GM18508 (cell line): ENCODE data around the gene TCERG1L.
"Not testable (repeated sequence)": the region's sequence is repeated elsewhere in the genome, so short reads cannot be mapped to it uniquely, and the experiment has no call there.

Source experiments
- ATAC-seq: cut with Tn5 transposase; IDR thresholded peaks from one replicate; pipeline ENCODE4 v1.9.1; 2021; ENCODE audit warnings: moderate number of reproducible peaks; ENCODE audit not compliant: insufficient read depth, unreplicated experiment

TCERG1L gene, protein sequence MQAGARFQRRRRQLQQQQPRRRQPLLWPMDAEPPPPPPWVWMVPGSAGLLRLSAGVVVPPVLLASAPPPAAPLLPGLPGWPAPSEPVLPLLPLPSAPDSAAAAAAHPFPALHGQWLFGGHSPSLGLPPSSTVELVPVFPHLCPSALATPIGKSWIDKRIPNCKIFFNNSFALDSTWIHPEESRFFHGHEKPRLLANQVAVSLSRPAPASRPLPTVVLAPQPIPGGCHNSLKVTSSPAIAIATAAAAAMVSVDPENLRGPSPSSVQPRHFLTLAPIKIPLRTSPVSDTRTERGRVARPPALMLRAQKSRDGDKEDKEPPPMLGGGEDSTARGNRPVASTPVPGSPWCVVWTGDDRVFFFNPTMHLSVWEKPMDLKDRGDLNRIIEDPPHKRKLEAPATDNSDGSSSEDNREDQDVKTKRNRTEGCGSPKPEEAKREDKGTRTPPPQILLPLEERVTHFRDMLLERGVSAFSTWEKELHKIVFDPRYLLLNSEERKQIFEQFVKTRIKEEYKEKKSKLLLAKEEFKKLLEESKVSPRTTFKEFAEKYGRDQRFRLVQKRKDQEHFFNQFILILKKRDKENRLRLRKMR

DNA sequence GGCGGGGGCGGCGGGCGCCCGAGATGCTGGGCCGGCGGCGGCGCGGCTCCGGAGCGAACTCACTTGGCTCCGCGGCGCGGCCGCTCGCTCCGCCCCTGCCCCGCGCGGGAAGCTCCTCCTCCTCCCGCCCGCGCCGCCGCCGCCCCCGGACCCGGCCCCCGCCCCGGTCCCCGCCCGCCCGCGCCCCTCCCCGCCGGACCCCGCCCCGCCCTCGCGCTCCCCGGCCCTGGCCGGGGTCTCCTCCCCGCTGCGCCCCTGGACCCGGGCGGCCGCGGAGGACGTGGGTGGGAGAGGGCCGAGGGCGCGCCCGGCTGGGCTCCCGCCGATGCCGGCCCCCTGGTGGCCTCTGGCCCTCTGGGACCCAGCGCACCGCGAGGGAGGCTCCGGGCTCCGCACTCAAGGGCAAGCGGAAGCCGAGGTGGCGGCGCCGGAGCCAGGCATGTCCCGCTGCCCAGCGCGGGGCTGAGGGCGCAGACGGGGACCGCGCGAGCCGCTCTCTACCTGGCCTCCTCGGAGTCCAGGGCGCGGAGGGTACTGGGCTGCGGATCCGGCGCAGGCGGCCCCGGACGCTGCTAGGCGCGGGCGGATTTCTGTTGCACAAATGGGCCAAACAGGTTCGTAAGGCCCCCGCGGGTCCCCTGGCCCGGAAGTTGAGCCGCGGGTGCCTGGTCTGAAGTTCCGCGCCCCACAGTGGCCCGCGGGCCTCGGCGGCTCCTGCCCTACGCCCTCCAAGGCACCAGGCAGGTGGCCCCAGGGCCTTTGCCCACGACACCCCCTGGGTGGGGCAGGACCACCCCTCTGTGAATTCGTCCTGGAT is at the start of gene TCERG1L:
Gene TCERG1L (minus strand): TSS at position 61 of the 817 bp plus-strand sequence. CDS start 86 bp downstream, outside the sequence.
- no peak for ATAC-seq

DNA sequence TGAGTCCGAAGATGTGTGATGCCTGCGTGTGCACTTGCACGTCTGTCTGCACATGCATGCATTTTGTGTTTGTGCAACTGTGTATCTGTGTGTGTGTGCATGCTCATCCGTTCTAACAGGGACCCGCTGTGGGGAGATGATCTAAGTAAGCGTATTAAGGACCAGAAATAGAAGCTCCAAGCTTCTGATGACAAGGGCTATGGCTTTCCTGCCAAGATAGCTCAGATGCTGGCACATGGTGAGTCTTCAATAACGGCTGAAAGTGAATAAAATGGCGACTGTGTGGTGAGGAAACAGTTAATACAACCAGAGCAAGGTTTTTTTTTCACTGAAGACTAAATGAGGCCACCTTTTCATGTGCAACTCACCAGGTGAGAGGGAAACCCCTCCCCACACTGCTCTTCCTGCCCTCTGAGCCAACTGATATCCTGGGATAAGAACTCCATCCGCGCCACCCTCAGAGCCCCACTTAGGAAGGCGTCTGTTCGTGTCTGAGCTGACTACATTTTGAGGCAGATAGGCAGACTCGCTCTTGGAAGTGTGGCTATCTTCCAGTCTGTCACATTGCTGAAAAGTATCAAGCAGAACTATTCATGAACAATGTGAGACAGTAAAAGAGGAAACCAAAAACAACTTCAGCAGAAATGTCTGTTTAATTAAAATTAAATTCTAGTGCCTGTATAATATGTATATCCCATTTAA is 47.4 kb upstream of the TCERG1L start:
- ATAC-seq = no peak

DNA sequence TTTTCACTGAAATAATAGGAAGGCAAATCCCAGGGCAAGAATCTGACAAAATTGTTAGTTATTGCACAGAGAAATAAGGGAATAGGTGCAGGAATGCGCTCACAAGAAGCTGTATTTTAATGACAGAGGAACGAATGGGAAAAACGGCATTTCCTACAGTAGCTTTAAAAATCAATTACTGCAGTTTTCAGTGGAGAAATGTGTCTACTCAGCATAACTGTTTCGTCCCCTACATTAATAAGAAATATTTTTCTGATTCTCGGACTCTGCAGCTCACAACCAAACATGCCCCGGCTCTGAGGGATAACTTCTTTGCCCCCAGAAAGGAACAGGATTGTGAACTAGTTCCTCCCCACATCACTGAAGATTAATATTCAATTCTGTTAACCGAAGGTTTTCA is 44.9 kb upstream of the TCERG1L start:
- ATAC-seq = no peak

DNA sequence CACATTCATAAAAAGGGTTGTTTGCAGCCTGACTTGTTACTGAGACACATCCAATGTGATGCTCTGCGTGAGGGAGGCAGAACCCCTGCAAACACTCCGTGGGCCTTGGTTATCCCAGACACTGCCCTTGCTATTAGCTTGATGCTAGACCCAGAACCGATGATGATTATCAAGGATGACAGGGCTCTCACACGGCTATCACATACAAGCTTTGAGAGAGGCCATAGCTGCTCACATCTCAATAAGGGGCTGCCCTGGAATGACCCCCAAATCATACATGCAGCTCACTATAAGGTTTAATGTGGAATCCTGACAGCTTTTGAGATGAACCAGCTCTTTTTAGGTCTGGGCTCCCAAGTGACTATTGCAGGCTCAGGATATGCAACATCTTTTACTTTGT is 44.4 kb upstream of the TCERG1L start:
- ATAC-seq = no peak

DNA sequence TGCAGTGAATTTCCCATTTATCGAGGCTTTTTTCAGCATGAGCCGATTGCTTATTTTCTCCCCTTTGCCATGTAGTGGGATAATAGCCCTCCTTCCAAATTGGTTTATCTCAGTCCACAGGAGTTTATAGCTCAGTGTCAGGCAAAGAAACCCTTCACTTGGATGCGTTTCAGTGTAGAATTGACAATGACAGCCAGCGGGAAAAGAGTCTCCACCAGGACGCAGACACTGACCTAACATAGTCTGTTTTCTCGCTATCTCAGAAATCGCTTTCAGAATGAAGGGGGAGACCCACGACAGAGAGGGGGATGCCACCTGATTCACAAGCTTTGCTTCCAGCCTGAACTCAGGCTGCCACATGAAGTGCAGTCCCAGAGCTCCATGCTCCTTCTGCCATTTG is 43.5 kb upstream of the TCERG1L start:
- no peak for ATAC-seq

DNA sequence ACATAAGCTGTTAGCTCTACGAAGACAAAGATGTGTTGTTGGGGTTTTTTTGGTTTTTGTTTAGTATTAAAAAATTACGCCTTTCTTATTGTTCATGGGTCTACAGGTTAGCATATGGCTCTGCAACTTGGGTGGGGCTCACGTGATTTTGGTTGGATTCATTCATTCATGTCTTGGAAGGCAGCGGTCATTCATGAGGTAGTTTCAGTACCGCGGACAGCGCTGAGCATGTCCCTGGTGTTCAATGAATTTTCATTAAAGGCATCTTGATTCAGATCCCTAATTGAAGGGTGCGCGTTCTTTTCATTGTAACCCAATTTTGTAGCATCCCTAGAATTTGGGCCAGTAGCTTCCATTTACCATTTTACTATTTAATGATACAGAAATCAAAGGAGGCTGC is 42.9 kb upstream of the TCERG1L start:
- ATAC-seq = no peak

DNA sequence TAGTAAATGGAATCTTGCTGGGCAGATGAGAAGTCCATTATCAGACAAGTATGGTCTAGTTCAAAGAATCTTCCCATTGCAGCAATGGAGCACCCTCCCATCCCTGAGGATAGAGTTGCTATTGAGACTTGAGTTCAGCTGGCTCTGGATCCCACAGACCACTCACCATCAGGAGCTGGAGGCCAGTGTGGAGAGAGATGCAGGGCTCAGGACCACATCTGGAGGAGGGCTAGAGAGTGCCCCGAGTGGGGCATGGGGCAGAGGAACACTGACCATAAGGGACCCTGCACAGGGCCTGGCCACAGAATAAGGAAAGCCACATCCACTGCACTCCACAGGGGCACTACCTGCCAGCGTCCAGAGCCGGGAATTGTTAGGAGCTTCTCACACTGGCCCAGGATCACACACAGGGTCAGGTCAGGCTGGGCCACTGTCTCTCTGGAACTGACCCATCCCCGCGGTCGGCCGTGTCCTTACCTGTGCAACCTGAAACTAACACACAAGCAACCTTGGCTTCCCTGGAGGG is 41.3 kb upstream of the TCERG1L start:
- no peak for ATAC-seq

DNA sequence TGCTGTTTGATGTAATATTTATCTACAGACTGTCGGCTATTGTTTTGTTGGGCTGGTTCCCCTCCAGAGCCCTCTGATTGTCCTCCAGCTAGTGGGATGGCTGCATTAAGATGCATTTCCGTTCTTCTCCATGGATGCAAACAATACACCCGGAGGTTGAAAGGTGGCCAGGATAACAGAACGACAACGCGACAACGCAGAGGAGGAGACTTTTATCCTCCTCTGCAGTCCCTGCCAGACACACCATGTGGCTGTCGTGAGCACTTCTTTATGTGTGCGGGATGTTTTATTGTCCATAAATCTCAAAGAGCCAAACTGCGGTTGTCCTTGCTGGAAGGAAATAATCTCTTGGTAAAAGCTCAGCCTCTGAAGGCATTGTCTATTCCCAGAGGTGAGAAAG is 39.1 kb upstream of the TCERG1L start:
- no peak for ATAC-seq

DNA sequence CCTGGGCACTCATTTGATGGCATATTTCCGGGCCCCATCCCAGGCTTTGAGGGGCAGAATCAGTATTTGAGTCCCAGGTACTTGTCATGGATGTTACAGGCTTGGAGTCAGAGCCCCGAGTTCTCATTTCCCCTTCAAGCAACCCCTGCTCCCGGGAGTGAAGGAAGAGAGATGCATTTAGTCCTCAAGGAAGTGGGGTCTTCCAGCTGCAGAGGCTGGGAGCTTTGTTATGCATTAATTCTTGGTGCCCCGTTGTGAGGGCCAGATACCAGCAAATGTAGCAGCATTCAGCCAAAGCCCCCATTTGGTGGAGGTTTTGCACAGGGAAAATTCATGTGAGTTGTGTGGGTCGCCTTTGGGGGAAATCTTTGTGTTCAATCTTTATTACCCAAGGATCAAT is 38.7 kb upstream of the TCERG1L start:
- ATAC-seq = no peak

DNA sequence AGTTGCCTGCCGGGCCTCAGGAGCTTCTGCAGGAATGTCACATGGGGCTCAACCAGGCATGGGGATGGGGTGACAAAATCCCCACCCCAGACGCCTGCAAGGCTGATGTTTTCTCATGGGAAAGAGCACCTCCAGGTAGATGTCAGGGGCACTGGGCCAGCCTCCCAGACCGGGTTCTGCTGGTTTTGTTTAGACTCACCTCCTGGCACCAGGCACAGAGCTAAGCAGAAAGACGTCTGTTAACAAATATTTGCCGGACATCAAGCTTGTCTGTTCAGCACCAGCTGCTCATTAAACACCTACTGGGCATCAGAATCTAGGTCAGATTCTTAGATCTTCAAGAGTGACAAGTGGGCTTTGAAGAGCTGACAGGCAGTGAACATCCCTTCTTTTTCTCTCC is 34.9 kb upstream of the TCERG1L start:
- no peak for ATAC-seq

DNA sequence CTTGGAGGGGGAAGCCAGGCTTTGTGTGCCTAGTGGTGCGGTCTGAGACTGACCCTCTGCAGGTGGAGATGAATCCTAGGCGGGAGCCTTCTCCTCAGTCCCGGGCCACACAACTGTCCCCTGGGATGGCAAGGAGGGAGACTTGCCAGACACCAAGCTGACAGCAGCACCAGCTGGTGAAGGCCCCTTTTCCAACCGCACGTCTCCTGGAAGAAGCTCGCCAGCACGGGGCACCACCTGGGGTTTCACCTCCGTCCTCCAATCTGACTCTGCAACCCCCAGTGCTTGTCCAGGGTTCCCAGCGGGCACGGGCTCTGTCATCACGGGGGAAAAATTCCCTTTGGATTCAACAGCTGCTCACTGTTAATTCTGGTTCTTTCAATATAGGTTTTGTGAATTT is 34.2 kb upstream of the TCERG1L start:
- ATAC-seq = no peak

DNA sequence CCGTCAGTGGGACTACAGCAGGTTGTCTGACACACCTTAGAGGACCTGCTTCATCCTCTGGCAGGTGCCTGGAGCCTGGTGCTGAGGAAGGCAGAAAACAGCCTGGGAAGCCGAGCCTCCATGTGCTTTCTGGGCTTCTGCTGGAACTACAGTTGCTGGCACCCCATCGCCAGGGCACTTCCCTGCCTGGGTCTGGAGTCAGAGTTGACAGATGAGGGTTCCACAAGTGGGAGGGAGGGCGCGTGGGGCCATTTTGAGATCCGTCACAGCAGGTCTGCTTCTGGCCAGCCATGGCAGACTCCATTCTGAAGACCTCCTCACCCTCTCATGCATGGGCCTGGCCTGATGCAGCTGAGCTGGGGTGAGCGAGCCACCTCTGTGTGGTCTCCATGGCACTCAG is 33.2 kb upstream of the TCERG1L start:
- ATAC-seq = no peak

DNA sequence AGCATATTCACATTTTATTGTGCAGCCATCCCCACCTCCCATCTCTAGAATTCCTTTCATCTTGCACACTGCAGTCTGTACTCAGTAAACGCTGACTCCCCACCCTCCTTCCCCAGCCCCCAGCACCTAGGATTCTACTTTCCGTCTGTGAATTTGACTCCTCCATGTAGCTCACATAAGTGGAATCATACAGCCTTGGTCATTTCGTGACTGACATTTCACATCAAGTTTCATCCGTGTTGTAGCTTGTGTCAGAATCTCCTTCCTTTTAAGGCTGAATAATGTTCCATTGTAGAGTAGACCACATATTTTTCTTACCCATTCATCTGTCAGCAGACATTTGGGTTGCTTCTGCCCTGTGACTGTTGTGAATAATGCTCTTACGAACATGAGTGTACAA is 26.2 kb upstream of the TCERG1L start:
- no peak for ATAC-seq

DNA sequence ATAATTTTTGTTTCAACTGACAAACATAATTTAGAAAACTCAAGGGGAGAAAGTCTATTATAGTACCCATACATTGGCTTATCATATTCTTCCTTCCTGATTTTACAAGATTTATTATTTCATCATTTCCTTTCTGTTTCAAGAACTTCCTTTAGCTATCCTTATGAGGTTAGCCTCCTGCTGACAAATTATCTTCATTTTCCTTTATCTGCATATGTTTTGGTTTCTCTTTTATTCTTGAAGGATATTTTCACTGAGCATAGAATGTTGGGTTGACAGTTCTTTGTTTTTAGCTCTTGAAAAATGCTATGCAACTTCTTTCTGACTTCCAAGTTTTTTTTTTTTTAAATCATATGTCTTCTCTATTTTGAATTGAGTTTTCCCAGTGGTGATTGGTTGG is 21.3 kb upstream of the TCERG1L start:
- no peak for ATAC-seq

DNA sequence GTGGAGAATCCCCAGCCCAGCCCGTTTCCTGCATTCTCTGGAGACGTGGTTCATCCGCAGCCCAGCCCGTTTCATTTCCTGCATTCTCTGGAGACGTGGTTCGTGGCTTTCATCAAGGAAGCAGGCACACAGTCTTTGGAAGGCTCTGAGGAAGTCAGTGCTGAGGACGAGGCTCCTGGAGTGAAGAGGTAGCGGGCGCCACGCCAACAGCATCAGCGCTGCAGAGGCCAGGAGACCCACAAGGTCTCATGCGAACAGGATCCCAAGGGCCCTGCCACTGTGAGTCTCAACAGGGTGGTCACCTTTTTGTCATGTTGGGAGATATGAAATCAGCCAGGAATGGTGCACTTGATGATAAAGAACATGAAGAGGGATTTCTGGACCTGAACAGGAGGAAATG is 12.4 kb upstream of the TCERG1L start:
- ATAC-seq = no peak

DNA sequence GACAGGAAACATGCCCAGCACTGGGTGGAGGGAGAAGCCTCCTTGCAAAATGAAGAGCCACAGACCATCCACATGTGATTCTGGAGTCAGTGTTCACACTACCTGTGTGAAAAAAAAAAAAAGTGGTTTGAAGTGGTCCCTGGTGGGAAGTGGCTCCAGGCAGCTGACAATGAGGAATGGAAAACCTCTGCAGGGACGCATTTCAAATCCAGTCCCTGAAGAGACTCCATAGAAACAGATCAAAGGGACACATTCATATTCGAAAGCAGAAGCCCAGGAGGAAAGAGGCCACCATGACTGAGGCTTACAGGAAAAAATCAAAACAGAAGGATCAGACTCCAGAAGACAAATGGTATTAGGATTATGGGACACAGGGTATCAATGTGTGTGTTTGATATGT is 11.5 kb upstream of the TCERG1L start:
- no peak for ATAC-seq

DNA sequence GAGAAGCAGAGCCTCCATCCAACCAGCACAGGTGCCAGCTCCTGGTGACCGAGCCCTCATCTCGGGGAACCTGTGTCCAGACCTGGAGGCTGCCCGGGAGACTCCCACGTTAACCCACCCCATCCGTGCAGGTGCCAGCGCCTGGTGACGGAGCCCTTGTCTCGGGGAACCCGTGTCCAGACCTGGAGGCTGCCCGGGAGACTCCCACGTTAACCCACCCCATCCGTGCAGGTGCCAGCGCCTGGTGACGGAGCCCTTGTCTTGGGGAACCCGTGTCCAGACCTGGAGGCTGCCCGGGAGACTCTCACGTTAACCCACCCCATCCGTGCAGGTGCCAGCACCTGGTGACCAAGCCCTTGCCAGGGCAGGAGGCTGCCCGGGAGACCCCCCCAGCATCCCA is 11.1 kb upstream of the TCERG1L start:
- ATAC-seq = not testable (repeated sequence)

DNA sequence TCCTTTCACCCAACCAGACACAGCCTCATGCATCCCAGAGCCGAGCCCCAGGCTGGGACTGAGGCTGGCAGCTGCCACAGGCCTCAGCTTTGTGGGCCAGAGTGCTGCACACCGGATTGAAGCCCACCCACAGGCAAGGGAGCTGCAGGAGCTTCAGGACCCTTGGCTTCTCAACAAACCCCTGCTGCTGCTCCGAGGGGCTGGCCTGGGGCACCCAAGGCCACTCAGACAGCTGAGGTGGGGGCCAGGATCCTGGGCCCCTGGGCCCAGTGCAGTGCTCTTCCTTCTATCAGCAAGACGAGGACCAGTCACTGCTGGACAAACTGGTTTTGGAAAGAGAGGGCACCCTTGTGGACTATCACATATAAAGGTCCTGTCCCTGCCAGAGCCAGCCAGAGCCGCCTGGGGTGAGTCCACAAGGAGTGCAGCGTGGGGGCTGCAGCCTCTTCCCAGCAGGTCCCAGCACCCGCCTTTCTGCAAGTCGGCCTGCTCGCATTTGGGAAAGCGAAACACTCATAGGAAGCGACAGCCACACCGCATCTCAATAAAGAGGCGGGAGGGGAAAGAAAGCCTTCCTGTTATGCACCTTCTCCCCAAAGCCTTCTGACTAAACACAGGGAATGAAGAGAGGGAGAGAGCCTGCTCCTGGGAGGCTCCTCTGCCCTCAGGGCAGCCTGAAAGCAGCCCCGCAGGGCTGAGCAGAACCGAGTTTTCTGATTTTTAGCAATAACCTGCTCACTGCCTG is 9.5 kb upstream of the TCERG1L start:
- no peak for ATAC-seq

DNA sequence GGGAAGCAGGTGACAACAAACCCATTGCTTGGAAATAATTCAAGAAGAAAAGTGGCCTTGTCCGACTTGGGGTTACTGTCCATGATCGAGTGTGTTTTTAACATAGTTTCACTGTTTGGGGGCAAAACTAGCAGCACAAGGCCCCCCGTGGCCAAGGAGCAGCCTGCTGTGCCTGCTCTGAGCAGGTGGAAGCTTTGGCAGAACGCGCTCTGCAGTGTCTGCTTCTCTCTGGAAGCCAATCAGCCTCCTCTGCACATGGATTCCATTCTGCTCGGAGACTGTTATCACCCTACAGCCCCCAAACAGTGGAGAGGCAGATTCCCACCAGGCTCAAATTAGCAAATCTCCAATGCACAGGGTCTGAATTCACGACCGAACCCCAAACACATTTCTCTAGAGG is 7.3 kb upstream of the TCERG1L start:
- ATAC-seq = no peak

DNA sequence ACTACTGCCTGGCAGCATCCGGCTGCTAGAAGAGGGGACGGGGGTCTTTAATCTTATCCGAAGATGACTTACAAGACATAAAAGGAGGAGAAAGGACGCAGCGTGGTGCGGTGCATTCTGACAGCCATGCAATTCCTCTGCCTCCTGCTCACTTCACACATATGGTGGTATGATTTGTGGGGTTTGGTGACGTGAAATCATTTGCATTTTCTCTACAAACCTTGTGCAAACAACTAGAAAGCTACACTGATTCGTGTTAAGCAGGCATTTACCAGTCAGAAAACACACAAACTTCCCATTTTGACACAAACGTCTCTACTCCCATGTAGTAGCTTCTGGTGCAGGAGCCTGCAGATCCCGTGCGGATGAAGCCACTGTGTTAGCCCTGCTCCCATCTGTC is 6.8 kb upstream of the TCERG1L start:
- ATAC-seq = no peak
